ENCODE results near the gene ZNF823. TPM values are rescaled to one million over a fixed set of nuclear protein-coding genes. Genes with fewer than 3 reads are reported as not detected.
A peak's percentile ranks its signal among the peaks of the same experiment; 100 is the strongest.
"Not testable (repeated sequence)": the region's sequence is repeated elsewhere in the genome, so short reads cannot be mapped to it uniquely, and the experiment has no call there.

ZNF823 gene
- total RNA-seq, 2 experiments from 2014 or later, result 6.5 TPM

DNA sequence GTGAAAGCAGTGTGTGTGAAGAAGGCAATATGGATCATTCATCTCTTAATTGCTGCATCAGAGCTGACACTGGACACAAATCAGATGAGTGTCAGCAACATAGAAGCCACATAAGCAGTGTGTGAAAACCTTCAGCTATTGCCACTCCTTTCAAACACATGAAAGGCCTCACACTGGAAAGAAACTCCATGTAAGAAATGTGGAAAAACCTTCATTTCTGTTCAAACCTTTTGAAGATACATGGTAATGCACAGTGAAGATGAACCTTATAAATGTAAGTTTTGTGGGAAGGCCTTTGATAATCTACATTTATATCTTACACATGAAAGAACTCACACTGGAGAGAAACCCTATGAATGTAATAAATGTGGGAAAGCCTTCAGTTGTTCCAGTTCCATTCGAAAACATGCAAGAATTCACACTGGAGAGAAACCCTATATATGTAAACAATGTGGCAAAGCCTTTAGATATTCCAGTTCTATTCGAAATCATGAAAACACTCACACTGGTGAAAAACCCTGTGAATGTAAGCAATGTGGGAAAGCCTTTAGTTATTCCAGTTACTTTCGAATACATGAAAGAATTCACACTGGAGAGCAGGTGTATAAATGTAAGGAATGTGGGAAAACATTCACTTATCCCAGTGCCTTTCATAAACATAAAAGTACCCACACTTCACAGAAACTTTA is 53.6 kb downstream of the ZNF823 start:
- DNase-seq (no peak), ATAC-seq (ENCODE audit: low read depth) (no peak)
- Mint-ChIP-seq H3K4me1 (peaks cover 14% of the 10 kb centered on the region), H3K4me3 (no peak overlapping the region), H3K9me3 (peaks cover 48% of the 10 kb centered on the region), H3K27ac (no peak overlapping the region), H3K27me3 (peaks cover 2% of the 10 kb centered on the region), H3K36me3 (peaks cover 33% of the 10 kb centered on the region)
- POLR2A ChIA-PET, result no interaction called here

DNA sequence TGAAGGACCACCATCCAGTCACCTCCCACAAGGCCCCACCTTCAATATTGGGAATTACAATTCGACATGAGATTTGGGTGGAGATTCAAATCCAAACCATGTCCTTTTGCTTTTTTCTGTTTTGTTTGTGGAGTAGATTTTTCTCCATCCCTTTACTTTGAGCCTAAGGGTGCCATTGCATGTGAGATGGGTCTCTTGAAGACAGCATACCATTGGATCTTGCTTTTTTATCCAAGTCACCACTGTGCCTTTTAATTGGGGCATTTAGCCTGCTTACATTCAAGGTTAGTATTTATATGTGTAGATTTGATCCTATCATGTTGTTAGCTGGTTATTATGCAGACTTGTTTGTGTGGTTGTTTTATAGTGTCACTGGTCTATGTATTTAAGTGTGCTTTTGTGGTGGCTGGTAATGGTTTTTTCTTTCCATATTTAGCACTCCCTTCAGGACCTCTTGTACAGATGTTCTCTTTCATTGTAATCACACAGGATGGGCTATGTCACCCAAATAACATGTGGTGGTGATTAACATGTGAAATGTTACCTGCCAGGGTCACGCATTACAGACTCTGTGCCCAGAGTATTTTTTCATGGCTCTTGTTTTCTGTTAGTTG is 58.0 kb downstream of the ZNF823 start:
- ATAC-seq (ENCODE audit: low read depth), result no peak
- H3K36me3 Mint-ChIP-seq, result peaks cover 15% of the 10 kb centered on the region

GRCh38 chr19:11678504-11678903 is 60.2 kb downstream of the ZNF823 start:
- Mint-ChIP-seq H3K9me3 (peaks cover 25% of the 10 kb centered on the region), H3K4me3 (no peak overlapping the region), H3K36me3 (peaks cover 5% of the 10 kb centered on the region), H3K27ac (no peak overlapping the region), H3K4me1 (peaks cover 5% of the 10 kb centered on the region), H3K27me3 (peaks cover 11% of the 10 kb centered on the region)
- POLR2A ChIA-PET, result no interaction called here
- ATAC-seq (ENCODE audit: low read depth), result no peak
- no peak for DNase-seq

More for the DNA sequence above, 58.0 kb downstream of the ZNF823 start:
- H3K27ac Mint-ChIP-seq, result no peak overlapping the region
- no peak overlapping the region for H3K4me3 Mint-ChIP-seq
- DNase-seq, result no peak
- peaks cover 40% of the 10 kb centered on the region for H3K9me3 Mint-ChIP-seq
- POLR2A ChIA-PET, result no interaction called here
- peaks cover 6% of the 10 kb centered on the region for H3K4me1 Mint-ChIP-seq
- peaks cover 2% of the 10 kb centered on the region for H3K27me3 Mint-ChIP-seq

- ATAC-seq (ENCODE audit: low read depth); H3K4me3 Mint-ChIP-seq; H3K4me1 Mint-ChIP-seq; H3K36me3 Mint-ChIP-seq; POLR2A ChIA-PET; H3K27ac Mint-ChIP-seq; DNase-seq: not testable (repeated sequence)
- H3K27me3 Mint-ChIP-seq, result peaks cover 13% of the 10 kb centered on the region
- peaks cover 21% of the 10 kb centered on the region for H3K9me3 Mint-ChIP-seq
These were observed 61.8 kb downstream of the ZNF823 start for GRCh38 chr19:11676661-11677600.

GRCh38 chr19:11675569-11675968 is 63.2 kb downstream of the ZNF823 start:
- Mint-ChIP-seq H3K27ac (no peak overlapping the region), H3K4me3 (no peak overlapping the region), H3K27me3 (peaks cover 13% of the 10 kb centered on the region), H3K9me3 (peaks cover 13% of the 10 kb centered on the region), H3K4me1 (peaks cover 5% of the 10 kb centered on the region), H3K36me3 (peaks cover 3% of the 10 kb centered on the region)
- POLR2A ChIA-PET, result interaction anchor here (0.5 to 0.6 kb wide), 2 partner anchors 163 to 984 kb away, joined by 3 to 4 read pairs; no protein-coding TSS in a partner anchor
- ATAC-seq (ENCODE audit: low read depth) (no peak), DNase-seq (no peak)

- POLR2A ChIA-PET, result no interaction called here
- DNase-seq (no peak), ATAC-seq (ENCODE audit: low read depth) (no peak)
- Mint-ChIP-seq H3K36me3 (no peaks in the 10 kb centered on the region), H3K9me3 (peaks cover 11% of the 10 kb centered on the region), H3K27me3 (peaks cover 13% of the 10 kb centered on the region), H3K4me1 (peaks cover 5% of the 10 kb centered on the region), H3K27ac (no peak overlapping the region), H3K4me3 (peak overlapping the region; percentile 57)
These were observed 64.7 kb downstream of the ZNF823 start for GRCh38 chr19:11674067-11674492.

DNA sequence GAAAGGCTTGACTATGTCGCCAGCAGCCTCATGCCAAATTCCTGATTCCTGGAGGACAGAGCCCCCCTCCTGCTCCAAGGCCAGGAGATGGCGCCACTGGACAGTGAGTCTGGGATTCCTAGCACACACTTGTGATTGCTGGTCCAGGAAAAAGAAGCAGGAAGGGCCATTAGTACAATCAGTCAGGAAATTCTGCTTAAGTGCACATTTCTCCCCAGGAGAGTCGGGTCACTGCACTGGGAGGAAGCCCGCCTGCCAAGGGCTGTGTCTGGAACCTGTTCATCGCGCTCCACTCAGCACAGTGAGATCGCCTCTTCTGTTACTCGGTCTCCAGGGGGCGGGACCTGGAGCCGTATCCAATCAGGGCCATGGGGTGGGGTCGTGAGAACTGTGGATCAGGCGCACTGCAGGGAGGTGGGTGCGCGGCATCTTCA is 65.1 kb downstream of the ZNF823 start:
- DNase-seq (no peak), ATAC-seq (ENCODE audit: low read depth) (no peak)
- Mint-ChIP-seq H3K36me3 (no peaks in the 10 kb centered on the region), H3K9me3 (peaks cover 10% of the 10 kb centered on the region), H3K27me3 (peaks cover 13% of the 10 kb centered on the region), H3K4me3 (peak overlapping the region; percentile 57), H3K27ac (no peak overlapping the region), H3K4me1 (peaks cover 4% of the 10 kb centered on the region)
- POLR2A ChIA-PET, result no interaction called here

Other genes starting within 250 kb of the ZNF823 start
- gene ZNF653, start 233.1 kb downstream of the ZNF823 start, total RNA-seq, result 10 to 100 TPM; 21.1 to 21.8 TPM
- gene ECSIT, start 209.8 kb downstream of the ZNF823 start, total RNA-seq, result 10 to 100 TPM; 34.7 to 37.1 TPM
- gene CNN1, start 200.1 kb downstream of the ZNF823 start, total RNA-seq, result not detected
- gene ELOF1, start 179.7 kb downstream of the ZNF823 start, total RNA-seq, result 10 to 100 TPM; 47.0 to 49.0 TPM
- gene ACP5, start 161.3 kb downstream of the ZNF823 start, total RNA-seq, result 10 to 100 TPM; 32.0 to 35.0 TPM
- 1 to 10 TPM; 9.0 to 9.6 TPM for gene ZNF627, start 141.5 kb downstream of the ZNF823 start, total RNA-seq
- gene ZNF441, start 28.1 kb upstream of the ZNF823 start, total RNA-seq, result 10 to 100 TPM; 15.0 to 15.5 TPM
- 1 to 10 TPM; 3.1 to 3.6 TPM for gene ZNF491, start 59.6 kb upstream of the ZNF823 start, total RNA-seq
- 10 to 100 TPM; 16.5 to 17.5 TPM for gene ZNF440, start 75.3 kb upstream of the ZNF823 start, total RNA-seq
- gene ZNF439, start 109.8 kb upstream of the ZNF823 start, total RNA-seq, result 10 to 100 TPM; 16.0 to 16.8 TPM
- gene ZNF69, start 148.8 kb upstream of the ZNF823 start, total RNA-seq, result 1 to 10 TPM; 4.5 to 5.8 TPM
- gene ZNF700, start 186.2 kb upstream of the ZNF823 start, total RNA-seq, result 10 to 100 TPM; 24.7 to 26.1 TPM
- gene ZNF763, start 226.1 kb upstream of the ZNF823 start, total RNA-seq, result 1 to 10 TPM; 5.2 to 6.1 TPM